K562 (cell line): ENCODE results near the gene GNS. TPM values are rescaled to one million over a fixed set of nuclear protein-coding genes. Genes with fewer than 3 reads are reported as not detected.

Source experiments
- ATAC-seq: fragments of 200-7000 bp; cut with Tn5 transposase; 3 replicates; pipeline ENCODE4 v1.9.1; 2020; ENCODE audit warnings: moderate library complexity
- BruUV-seq: library from RNA; stranded (reverse); fragments of 400-500 nt; replicated peaks from 2 replicates; lab custom pipeline; 2021; lab: Mats Ljungman, UMichigan
- CTCF ChIA-PET: fragments of 300-600 bp; formaldehyde crosslinking; extraction: SDS; loops from one replicate; lab custom pipeline; 2021; ENCODE audit warnings: low intra/inter-chr PET ratio; lab: Yijun Ruan, JAX
- POLR2A ChIA-PET: fragments of 300-600, 350-650 bp; sonication (Branson Sonifier 250); formaldehyde crosslinking; extraction: SDS; loops from one replicate; lab custom pipeline; 2021; ENCODE audit warnings: antibody characterized with exemption, inconsistent platforms; lab: Yijun Ruan, JAX
- DNase-seq, 4 experiments: peaks; one replicate each; pipeline versions ENCODE4 v3.0.0 to v3.0.0-alpha.2; 2011 to 2018; ENCODE audit warnings: low spot score in 3 of 4, mixed read lengths in 3 of 4; ENCODE audit errors: extremely low read depth in 1 of 4
- FAIRE-seq: peaks from 2 replicates; lab custom pipeline; 2011; peaks lifted over from hg19 to GRCh38; lab: Jason Lieb, UNC
- H2AFZ ChIP-seq: 2 replicates; pipeline ENCODE4 v1.6.0; 2011; ENCODE audit warnings: low read depth, low read length, control low read depth, inconsistent platforms
- H3K27ac ChIP-seq: fragments of 200-600 bp; 3 replicates; pipeline ENCODE4 v1.8.0; 2011; ENCODE audit warnings: low read depth, mild to moderate bottlenecking, control low read depth, inconsistent platforms, low read length, moderate library complexity, mixed read lengths; ENCODE audit errors: extremely low read depth
- H3K27me3 ChIP-seq, 2 experiments: fragments of 300-600 bp in 1 of 2; 2 replicates in 1 of 2; 3 replicates in 1 of 2; pipeline versions ENCODE4 v1.6.0 to v1.8.0; 2011; ENCODE audit warnings: inconsistent platforms in 2 of 2, low read length in 2 of 2, mild to moderate bottlenecking in 1 of 2, mixed read lengths in 1 of 2, moderate library complexity in 1 of 2; ENCODE audit not compliant: control insufficient read depth in 2 of 2, insufficient read depth in 2 of 2
- H3K36me3 ChIP-seq: fragments of 300-600 bp; 3 replicates; pipeline ENCODE4 v1.8.0; 2011; ENCODE audit warnings: mild to moderate bottlenecking, low read length, inconsistent platforms; ENCODE audit not compliant: control insufficient read depth, insufficient read depth
- H3K4me1 ChIP-seq, 2 experiments: fragments of 200-600 bp in 1 of 2; replicated peaks in 1 of 2; 2 replicates in 1 of 2; 3 replicates in 1 of 2; pipeline versions ENCODE4 v1.5.1 to v1.8.0; 2011; ENCODE audit warnings: inconsistent platforms in 2 of 2, low read length in 2 of 2, mild to moderate bottlenecking in 1 of 2, mixed read lengths in 1 of 2, moderate library complexity in 1 of 2; ENCODE audit not compliant: control insufficient read depth in 2 of 2, insufficient read depth in 2 of 2
- H3K4me2 ChIP-seq: 2 replicates; pipeline ENCODE4 v1.6.1; 2011; ENCODE audit warnings: low read length, control low read depth, inconsistent platforms, mixed read lengths; ENCODE audit not compliant: insufficient read depth
- H3K4me3 ChIP-seq: fragments of 200-600 bp; sonication (generic), shearing (Covaris generic); 2 replicates; pipeline ENCODE4 v1.5.1; 2016; ENCODE audit warnings: control low read depth, inconsistent platforms
- H3K79me2 ChIP-seq: fragments of 200-600 bp; 3 replicates; pipeline ENCODE4 v1.8.0; 2011; ENCODE audit warnings: low read length, inconsistent platforms; ENCODE audit not compliant: control insufficient read depth, insufficient read depth
- H3K9ac ChIP-seq, 2 experiments: 2 replicates each; pipeline versions ENCODE4 v1.6.0 to v1.6.1; 2011; ENCODE audit warnings: low read depth in 2 of 2, low read length in 2 of 2, control low read depth in 1 of 2, inconsistent platforms in 1 of 2, mild to moderate bottlenecking in 1 of 2, mixed read lengths in 1 of 2; ENCODE audit not compliant: insufficient read depth in 1 of 2
- H3K9me1 ChIP-seq: one replicate; pipeline ENCODE4 v1.6.0; 2011; ENCODE audit warnings: inconsistent platforms, mild to moderate bottlenecking, low read length, moderate library complexity; ENCODE audit not compliant: control insufficient read depth, insufficient read depth
- H3K9me3 ChIP-seq: replicated peaks from 2 replicates; pipeline ENCODE4 v1.5.1; 2011; ENCODE audit warnings: low read depth, low read length, inconsistent platforms; ENCODE audit not compliant: control insufficient read depth, insufficient read depth
- H4K20me1 ChIP-seq: replicated peaks from 2 replicates; pipeline ENCODE4 v1.6.1; 2011; ENCODE audit warnings: low read length, inconsistent platforms, mixed read lengths; ENCODE audit not compliant: control insufficient read depth, insufficient read depth
- CEBPG ChIP-seq, 3 experiments: fragments of 200-800 bp in 1 of 3; sonication (Bioruptor generic) in 1 of 3; sonication (generic) in 1 of 3; formaldehyde crosslinking in 1 of 3; IDR thresholded peaks in 2 of 3; conservative IDR thresholded peaks in 1 of 3; 2 replicates each; pipeline versions ENCODE4 v1.6.1 to v1.8.0; 2016 to 2022; ENCODE audit warnings: missing compliant biosample characterization in 2 of 3, missing genetic modification characterization in 2 of 3, mild to moderate bottlenecking in 1 of 3, missing genetic modification reagents in 1 of 3
- HCFC1 ChIP-seq: IDR thresholded peaks from 2 replicates; pipeline ENCODE4 v1.6.1; 2012; ENCODE audit warnings: low read depth, low read length, improper control_type of control experiment
- HLTF ChIP-seq: fragments of 450-650 bp; IDR thresholded peaks from 2 replicates; pipeline ENCODE4 v1.6.1; 2016
- IFI16 ChIP-seq: fragments of 250-450 bp; sonication (Bioruptor Pico); IDR thresholded peaks from 2 replicates; pipeline ENCODE4 v2.1.2; 2022; ENCODE audit warnings: mild to moderate bottlenecking, inconsistent platforms
- KDM5B ChIP-seq: fragments of 200-600 bp; sonication (generic); IDR thresholded peaks from 2 replicates; pipeline ENCODE4 v1.6.1; 2012; ENCODE audit warnings: low read depth, mild to moderate bottlenecking, moderate library complexity, low read length, control low read depth, inconsistent platforms; ENCODE audit not compliant: insufficient replicate concordance
- MCM7 ChIP-seq, 2 experiments: fragments of 450-650 bp; IDR thresholded peaks; 2 replicates each; pipeline ENCODE4 v1.6.1; 2016 to 2018
- PHF20 ChIP-seq: fragments of 450-650 bp; IDR thresholded peaks from 2 replicates; pipeline ENCODE4 v1.6.1; 2018; ENCODE audit not compliant: partially characterized antibody
- POLR3A ChIP-seq: IDR thresholded peaks from 2 replicates; pipeline ENCODE4 v1.6.1; 2011; ENCODE audit warnings: borderline replicate concordance, mild to moderate bottlenecking, moderate library complexity; ENCODE audit not compliant: insufficient read length, insufficient read depth; ENCODE audit errors: extremely low read depth
- SRF ChIP-seq, 2 experiments: fragments of 250-450, 450-650 bp in 1 of 2; sonication (Bioruptor Pico) in 1 of 2; sonication (generic) in 1 of 2; formaldehyde crosslinking; IDR thresholded peaks; 2 replicates each; pipeline versions ENCODE4 v1.5.0 to v1.5.1; 2020 to 2022; ENCODE audit warnings: mild to moderate bottlenecking in 1 of 2, missing genetic modification reagents in 1 of 2
- ZNF143 ChIP-seq: sonication (generic); formaldehyde crosslinking; IDR thresholded peaks from 2 replicates; pipeline ENCODE4 v1.9.0; 2022; ENCODE audit warnings: mild to moderate bottlenecking, missing genetic modification reagents
- ZNF444 ChIP-seq: fragments of 250-450 bp; sonication (Bioruptor Pico); IDR thresholded peaks from 2 replicates; pipeline ENCODE4 v1.4.0; 2020; ENCODE audit warnings: mild to moderate bottlenecking, moderate library complexity
- ZNF785 ChIP-seq: fragments of 250-450 bp; sonication (Bioruptor Pico); IDR thresholded peaks from 2 replicates; pipeline ENCODE4 v1.4.0; 2020; ENCODE audit warnings: mild to moderate bottlenecking
- WGBS: fragments of 100-300 bp; shearing (Covaris generic); methylation state at CpG from one replicate; pipeline ENCODE4 v1.1.6; 2016; ENCODE audit warnings: low coverage, mixed read lengths; ENCODE audit not compliant: insufficient coverage; ENCODE audit errors: missing lambda C conversion rate; 5-methylcytosine and 5-hydroxymethylcytosine counted together
- in situ Hi-C: fragments of 300-500 bp; cut with MboI; formaldehyde crosslinking; loops from 4 replicates; pipeline ENCODE4 v1.15.0; 2018; ENCODE audit warnings: inconsistent platforms, mixed read lengths
- intact Hi-C: fragments of 100-400 bp; cut with micrococcal nuclease; formaldehyde crosslinking; loops from 2 replicates; pipeline ENCODE4 v1.14.2; 2022
- polyA plus RNA-seq, 8 experiments: library from polyadenylated mRNA; depleted of rRNA in 4 of 8; stranded (reverse) in 5 of 8; unstranded in 3 of 8; fragments of >200 nt; fragmentation: Nextera tagmentation in 2 of 8; fragmentation: Illumina TruSeq in 1 of 8; extraction: Ambion mirVana in 2 of 8; extraction: Trizol in 1 of 8; gene quantifications; 2 replicates each; pipeline versions ENCODE4 v1.2.1 to v1.2.3, GENCODE V29; 2011 to 2014; ENCODE audit warnings: inconsistent platforms in 1 of 8, missing spikeins in 1 of 8
- total RNA-seq, 7 experiments: library from RNA; depleted of rRNA in 6 of 7; stranded (reverse); fragments of >200 nt in 6 of 7; fragmentation: Illumina TruSeq in 2 of 7; extraction: Trizol in 2 of 7; gene quantifications; 2 replicates each; pipeline versions ENCODE4 v1.2.1 to v1.2.3, GENCODE V29; 2011 to 2021; ENCODE audit warnings: low replicate concordance in 1 of 7
- TF ChIP-seq, protein P1 (sequence below): fragments of 450-650 bp; IDR thresholded peaks from 2 replicates; pipeline ENCODE4 v1.6.1; 2016; ENCODE audit warnings: low read depth, mild to moderate bottlenecking, moderate library complexity
- TF ChIP-seq, protein P2 (sequence below), 2 experiments: fragments of 450-650 bp in 1 of 2; sonication (generic) in 1 of 2; formaldehyde crosslinking in 1 of 2; IDR thresholded peaks in 1 of 2; conservative IDR thresholded peaks in 1 of 2; 2 replicates each; pipeline versions ENCODE4 v1.6.1 to v1.8.1; 2016 to 2023; ENCODE audit warnings: mild to moderate bottlenecking in 2 of 2, moderate library complexity in 2 of 2, inconsistent platforms in 1 of 2, missing genetic modification reagents in 1 of 2

Gene GNS
- total and polyA plus RNA-seq, 9 of the 15 experiments (the other 6 are each of a cell fraction or from before 2014, with no cell fraction given), result 4.6 to 30.3 (median 18.9) TPM

DNA sequence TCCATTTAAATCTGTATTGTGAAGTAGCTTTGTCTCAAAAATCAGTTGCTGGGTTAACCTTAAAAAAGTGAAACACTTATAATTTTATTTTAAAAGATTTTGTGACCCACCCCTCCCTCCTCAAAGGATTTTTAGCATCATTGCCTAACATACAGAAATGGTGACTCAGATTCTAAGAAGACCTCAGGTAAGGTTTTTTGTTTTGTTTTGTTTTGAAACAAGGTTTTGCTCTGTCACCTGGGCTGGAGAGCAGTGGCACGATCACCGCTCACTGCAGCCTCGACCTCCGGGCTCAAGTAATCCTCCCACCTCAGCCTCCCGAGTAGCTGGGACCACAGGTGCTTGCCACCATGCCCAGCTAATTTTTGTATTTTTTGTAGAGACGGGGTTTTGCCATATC is 74.2 kb downstream of the GNS start:
- H3K27ac ChIP-seq, result no peak overlapping the region
- TF ChIP-seq SRF (CRISPR knock-in tag; IDR thresholded peaks at IDR 0.05) (no peak), HCFC1 (no peak), MCM7 (IDR thresholded peaks at IDR 0.05) (no peak), KDM5B (no peak), ZNF444 (no peak), ZNF143 (CRISPR knock-in tag) (no peak), HLTF (no peak), POLR3A (no peak), PHF20 (no peak), IFI16 (CRISPR knock-in tag) (no peak), ZNF785 (CRISPR knock-in tag) (no peak), CEBPG (CRISPR knock-in tag; IDR thresholded peaks at IDR 0.05) (no peak), CEBPG (tag; conservative IDR thresholded peaks at IDR 0.05 in 1 of 2, IDR thresholded peaks at IDR 0.05 in 1 of 2) (no peak)
- TF ChIP-seq, protein P1, sequence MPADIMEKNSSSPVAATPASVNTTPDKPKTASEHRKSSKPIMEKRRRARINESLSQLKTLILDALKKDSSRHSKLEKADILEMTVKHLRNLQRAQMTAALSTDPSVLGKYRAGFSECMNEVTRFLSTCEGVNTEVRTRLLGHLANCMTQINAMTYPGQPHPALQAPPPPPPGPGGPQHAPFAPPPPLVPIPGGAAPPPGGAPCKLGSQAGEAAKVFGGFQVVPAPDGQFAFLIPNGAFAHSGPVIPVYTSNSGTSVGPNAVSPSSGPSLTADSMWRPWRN, result no peak
- TF ChIP-seq, protein P2, sequence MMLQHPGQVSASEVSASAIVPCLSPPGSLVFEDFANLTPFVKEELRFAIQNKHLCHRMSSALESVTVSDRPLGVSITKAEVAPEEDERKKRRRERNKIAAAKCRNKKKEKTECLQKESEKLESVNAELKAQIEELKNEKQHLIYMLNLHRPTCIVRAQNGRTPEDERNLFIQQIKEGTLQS (IDR thresholded peaks at IDR 0.05), result no peak
- TF ChIP-seq, protein P2 (CRISPR knock-in tag; conservative IDR thresholded peaks at IDR 0.05), result no peak
- TF ChIP-seq, all 486 proteins: peak for 0
- POLR2A ChIA-PET, result interaction anchor here (1.1 to 1.3 kb wide), 2 partner anchors 9 to 12 kb away, joined by 3 to 4 read pairs; no protein-coding TSS in a partner anchor
- no peak for ATAC-seq
- FAIRE-seq, result no peak
- no peak for DNase-seq
- no peak overlapping the region for H3K4me3 ChIP-seq
- no peak overlapping the region for H3K9ac ChIP-seq
- H3K27me3 ChIP-seq, result no peaks in the 10 kb centered on the region
- intact Hi-C loops (no loop called here), in situ Hi-C loops (no loop called here)
- CTCF ChIA-PET, result interaction anchor here (0.6 kb wide), 1 partner anchor 45 kb away, joined by 5 read pairs; no protein-coding TSS in a partner anchor
- H3K9me1 ChIP-seq, result no peaks in the 10 kb centered on the region
- H3K79me2 ChIP-seq, result peaks cover 36% of the 10 kb centered on the region
- no TSS peak for BruUV-seq
- no peaks in the 10 kb centered on the region for H3K9me3 ChIP-seq
- no peak overlapping the region for H3K4me2 ChIP-seq
- H3K4me1 ChIP-seq, result peaks cover 13 to 14% of the 10 kb centered on the region in 2 experiments
- H3K36me3 ChIP-seq, result peaks cover 42% of the 10 kb centered on the region; the same call in 2 of the 3 replicates
- WGBS, result 89% methylated on average over 3 of the region's 6 CpGs
- no peak overlapping the region for H2AFZ ChIP-seq
- no peaks in the 10 kb centered on the region for H4K20me1 ChIP-seq
